ENCODE measurements around the gene ZNF839.

ZNF839 gene

GRCh38 chr14:102317564-102318248 is 1.8 kb upstream of the ZNF839 start (continued):
- no peak for TF ChIP-seq ZNF248 (tag by site-specific recombination; IDR thresholded peaks at IDR 0.05)
- TF ChIP-seq ZNF664 (tag by site-specific recombination; IDR thresholded peaks at IDR 0.05): no peak
- TF ChIP-seq ZBTB11 (tag by site-specific recombination; conservative IDR thresholded peaks at IDR 0.05; ENCODE audit: low read depth): no peak
- TF ChIP-seq ZNF175 (tag by site-specific recombination; IDR thresholded peaks at IDR 0.05): no peak
- TF ChIP-seq WT1 (tag by site-specific recombination; IDR thresholded peaks at IDR 0.05): no peak
- TF ChIP-seq ZNF391 (tag by site-specific recombination; IDR thresholded peaks at IDR 0.05; ENCODE audit: borderline replicate concordance, low read depth): no peak
- no peak for TF ChIP-seq ZBTB49 (tag by site-specific recombination; IDR thresholded peaks at IDR 0.05; ENCODE audit: low read depth)
- TF ChIP-seq PRDM4 (tag by site-specific recombination; IDR thresholded peaks at IDR 0.05): no peak

DNA sequence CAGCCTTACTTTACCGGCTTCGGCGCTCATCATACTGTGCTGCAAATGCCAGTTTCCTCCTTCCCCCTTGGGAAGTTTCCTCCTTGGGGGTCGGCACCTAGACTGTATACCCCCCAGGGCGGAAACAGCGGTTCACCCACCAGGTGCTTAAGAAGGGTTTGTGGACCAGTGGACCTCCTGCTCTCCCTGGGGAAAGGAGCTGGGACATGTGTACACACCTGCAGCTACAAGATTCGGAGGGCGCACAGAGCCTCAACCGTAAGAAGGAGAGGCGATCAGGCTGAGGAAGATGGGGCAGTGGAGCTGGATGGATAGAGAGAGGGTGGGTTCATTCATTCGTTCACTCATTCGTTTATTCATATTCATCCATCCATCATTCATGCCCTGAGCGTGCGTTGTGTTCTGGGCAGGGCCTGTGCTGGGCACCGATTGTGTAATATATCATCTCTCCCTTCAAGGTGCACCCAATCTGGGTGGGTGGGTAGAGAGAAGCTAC is 717 bp upstream of the ZNF839 start:
- H3K36me3 ChIP-seq (ENCODE audit: control insufficient read depth in 2 of 2, insufficient read depth in 1 of 2, low read length in 2 of 2): peaks cover 0 to 16% of the 10 kb centered on the region in 2 experiments; a peak in 1 of 3 replicates
- no peaks in the 10 kb centered on the region for H3K9me3 ChIP-seq (ENCODE audit: control insufficient read depth, insufficient read depth, low read depth, low read length)
- peak overlapping the region; percentile 84 for H3K4me3 ChIP-seq (ENCODE audit: low read depth, low read length)
- TF ChIP-seq ZNF366 (tag by site-specific recombination; conservative IDR thresholded peaks at IDR 0.05) (peak; percentile 79), ZIC2 (tag by site-specific recombination; IDR thresholded peaks at IDR 0.05) (no peak), ZNF518A (tag by site-specific recombination; conservative IDR thresholded peaks at IDR 0.05; ENCODE audit: low read depth) (no peak), GLIS2 (tag by site-specific recombination; IDR thresholded peaks at IDR 0.05) (0 out of 2 replicates have a peak, but pooled peaks have one; percentile 19), ZNF423 (tag by site-specific recombination; IDR thresholded peaks at IDR 0.05) (no peak), HOXD13 (CRISPR knock-in tag; IDR thresholded peaks at IDR 0.05; ENCODE audit: borderline replicate concordance) (no peak), ZNF202 (tag by site-specific recombination; IDR thresholded peaks at IDR 0.05; ENCODE audit: borderline replicate concordance) (no peak), ZNF350 (tag by site-specific recombination; IDR thresholded peaks at IDR 0.05) (no peak), ZNF626 (tag by site-specific recombination; IDR thresholded peaks at IDR 0.05) (no peak), ZNF24 (tag by site-specific recombination; IDR thresholded peaks at IDR 0.05) (0 out of 2 replicates have a peak, but pooled peaks have one; percentile 59)
- POLR2A ChIA-PET: no interaction called here
- CTCF ChIA-PET: interaction anchor here (0.6 kb wide), 1 partner anchor 196 kb away, joined by 3 read pairs; no protein-coding TSS in a partner anchor
- H3K27ac ChIP-seq (ENCODE audit: extremely low read depth, low read depth, low read length): peak overlapping the region; percentile 87; the same call in 1 of the 2 replicates
- H3K4me1 ChIP-seq (ENCODE audit: control insufficient read depth, insufficient read depth, low read length): peaks cover 13% of the 10 kb centered on the region
